KBM-7 (cell line): ENCODE results near the gene PIF1.

ENCODE experiments used
- DNase-seq: peaks from one replicate; pipeline ENCODE4 v3.0.0-alpha.2; 2015
- in situ Hi-C: fragments of 300-500 bp; cut with MboI; formaldehyde crosslinking; loops from 2 replicates; pipeline ENCODE4 v1.14.3; 2020; ENCODE audit warnings: low sequenced_read_pairs, low pct_unique_long_range_greater_than_20kb, mixed read lengths

PIF1 gene, protein sequence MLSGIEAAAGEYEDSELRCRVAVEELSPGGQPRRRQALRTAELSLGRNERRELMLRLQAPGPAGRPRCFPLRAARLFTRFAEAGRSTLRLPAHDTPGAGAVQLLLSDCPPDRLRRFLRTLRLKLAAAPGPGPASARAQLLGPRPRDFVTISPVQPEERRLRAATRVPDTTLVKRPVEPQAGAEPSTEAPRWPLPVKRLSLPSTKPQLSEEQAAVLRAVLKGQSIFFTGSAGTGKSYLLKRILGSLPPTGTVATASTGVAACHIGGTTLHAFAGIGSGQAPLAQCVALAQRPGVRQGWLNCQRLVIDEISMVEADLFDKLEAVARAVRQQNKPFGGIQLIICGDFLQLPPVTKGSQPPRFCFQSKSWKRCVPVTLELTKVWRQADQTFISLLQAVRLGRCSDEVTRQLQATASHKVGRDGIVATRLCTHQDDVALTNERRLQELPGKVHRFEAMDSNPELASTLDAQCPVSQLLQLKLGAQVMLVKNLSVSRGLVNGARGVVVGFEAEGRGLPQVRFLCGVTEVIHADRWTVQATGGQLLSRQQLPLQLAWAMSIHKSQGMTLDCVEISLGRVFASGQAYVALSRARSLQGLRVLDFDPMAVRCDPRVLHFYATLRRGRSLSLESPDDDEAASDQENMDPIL

DNA sequence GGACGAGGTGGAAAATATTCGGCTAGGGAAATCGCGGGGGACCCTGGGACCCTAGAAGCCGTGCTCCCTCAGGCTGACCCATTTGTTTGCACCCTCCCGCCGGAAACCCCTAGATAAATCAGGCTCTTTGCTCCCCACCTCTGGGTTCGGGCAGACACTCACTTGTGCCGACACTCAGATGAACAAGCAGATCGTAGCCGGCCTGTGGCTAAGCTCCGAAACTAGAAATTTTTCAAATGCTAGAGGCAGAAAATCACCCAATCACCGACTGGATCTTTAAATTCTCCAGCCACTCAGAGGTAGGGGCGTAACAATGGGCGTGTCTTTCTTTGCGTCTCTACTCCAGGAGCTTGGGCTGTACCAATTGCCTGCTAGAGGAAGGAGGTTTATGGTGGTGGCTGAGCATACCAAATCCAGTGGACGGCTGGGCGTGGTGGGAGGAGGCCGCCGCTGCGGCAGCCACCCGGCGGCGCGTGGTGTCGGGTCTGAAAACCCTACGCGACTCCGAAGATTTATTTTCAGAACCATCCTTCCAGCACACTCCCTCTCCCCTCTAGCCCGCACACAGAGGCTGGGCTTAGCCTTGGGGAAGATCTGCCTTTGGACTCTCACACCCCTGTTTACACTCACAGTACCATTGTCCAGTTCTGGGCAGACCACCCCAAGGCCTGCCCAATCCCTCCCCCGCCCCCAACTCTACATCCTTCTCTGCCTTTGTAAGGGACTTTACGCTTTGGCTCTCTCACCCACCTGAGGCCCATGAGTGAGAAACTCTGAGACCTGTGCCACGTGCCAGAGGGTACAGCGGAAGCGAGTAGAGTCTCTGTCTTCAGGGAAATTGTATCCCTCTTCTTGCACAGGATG lies at the start of gene PIF1:
Gene PIF1, minus strand, starts transcription at position 217 of the 864 bp plus-strand sequence. CDS start 1,312 bp downstream, outside the sequence.
- in situ Hi-C loops = no loop called here
- DNase-seq = peak; percentile 100

DNA sequence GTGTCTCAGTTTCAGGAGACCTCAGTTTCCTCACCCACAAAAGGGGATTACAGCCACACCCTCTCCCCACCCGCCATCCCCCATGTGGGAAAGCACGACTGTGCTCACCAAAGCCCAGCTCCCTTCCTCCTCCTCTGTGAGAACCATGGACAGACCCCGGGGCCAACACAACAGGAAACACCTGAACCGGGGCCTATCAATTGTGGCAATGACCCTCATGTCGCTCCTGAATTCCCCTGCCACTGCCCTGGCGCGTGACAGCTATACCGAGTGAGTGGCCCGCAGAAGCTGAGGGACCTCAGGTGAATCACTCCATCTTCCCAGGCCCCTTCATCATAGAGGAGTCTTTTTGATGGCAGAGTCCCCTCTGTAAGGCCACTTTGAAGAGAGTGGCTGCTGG lies 44.9 kb upstream of the PIF1 start:
- in situ Hi-C loops = no loop called here
- DNase-seq = no peak

DNA sequence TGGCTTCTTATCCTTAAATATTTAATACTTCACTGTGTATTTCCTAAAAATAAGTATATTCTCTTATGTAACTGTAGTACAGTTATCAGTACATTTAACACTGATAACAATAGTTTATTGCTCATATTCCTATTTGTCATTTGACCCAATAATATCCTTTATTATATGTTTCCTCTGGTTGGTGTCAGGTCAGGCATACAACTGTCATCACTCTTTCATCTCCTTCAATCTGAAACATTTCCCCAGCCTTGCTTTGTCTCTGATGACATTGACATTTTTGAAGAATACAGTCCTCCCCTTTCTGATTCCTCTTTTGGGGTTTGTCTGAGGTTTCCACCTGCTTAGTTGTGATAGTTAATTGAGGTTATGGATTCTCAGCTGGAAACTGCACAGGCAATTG lies 44.1 kb upstream of the PIF1 start:
- in situ Hi-C loops = no loop called here
- no peak for DNase-seq

DNA sequence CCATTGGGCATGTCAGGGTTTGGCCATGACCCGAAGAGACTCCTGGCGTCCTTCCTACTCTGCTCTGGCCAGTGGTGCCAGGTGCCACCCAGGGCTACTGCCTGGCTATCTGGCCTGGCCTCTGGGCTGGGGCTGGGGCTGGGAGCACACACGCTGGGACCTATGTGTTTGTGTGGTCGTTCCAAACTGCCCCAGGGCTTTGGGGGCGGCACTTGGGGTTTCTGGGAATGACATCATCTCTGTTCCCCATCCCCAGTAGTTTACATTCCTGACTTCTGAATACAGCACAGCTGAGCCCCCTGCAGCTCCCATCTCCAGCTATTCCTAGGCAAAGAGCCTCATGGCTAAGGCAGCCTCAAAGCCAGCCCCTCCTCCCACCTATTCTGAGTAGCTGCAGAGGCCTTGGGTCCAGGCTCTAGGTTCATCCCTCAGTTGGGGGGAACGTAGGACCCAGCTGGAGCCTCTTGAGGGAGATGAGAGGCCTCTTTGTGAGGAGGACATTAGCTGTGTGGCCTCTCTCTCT lies 40.6 kb upstream of the PIF1 start:
- no peak for DNase-seq
- in situ Hi-C loops = no loop called here

DNA sequence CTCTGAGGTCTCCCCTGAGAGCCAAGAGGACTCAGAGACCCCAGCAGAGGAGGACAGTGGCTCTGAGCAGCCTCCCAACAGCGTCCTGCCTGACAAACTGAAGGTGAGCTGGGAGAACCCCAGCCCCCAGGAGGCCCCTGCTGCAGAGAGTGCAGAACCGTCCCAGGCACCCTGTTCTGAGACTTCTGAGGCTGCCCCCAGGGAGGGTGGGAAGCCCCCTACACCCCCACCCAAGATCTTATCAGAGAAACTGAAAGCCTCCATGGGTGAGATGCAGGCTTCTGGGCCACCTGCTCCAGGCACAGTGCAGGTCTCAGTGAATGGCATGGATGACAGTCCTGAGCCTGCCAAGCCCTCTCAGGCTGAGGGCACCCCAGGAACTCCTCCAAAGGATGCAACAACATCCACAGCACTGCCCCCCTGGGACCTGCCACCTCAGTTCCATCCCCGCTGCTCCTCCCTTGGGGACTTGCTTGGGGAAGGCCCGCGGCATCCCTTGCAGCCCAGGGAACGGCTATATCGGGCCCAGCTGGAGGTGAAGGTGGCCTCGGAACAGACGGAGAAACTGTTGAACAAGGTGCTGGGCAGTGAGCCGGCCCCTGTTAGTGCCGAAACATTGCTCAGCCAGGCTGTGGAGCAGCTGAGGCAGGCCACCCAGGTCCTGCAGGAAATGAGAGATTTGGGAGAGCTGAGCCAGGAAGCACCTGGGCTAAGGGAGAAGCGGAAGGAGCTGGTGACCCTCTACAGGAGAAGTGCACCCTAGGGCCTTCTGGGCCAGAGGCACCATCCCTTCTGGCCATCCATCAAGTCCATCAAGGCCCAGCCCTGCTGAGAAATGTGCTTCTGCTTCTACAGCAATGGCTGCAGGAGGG lies 39.9 kb upstream of the PIF1 start:
- in situ Hi-C loops = no loop called here
- no peak for DNase-seq

DNA sequence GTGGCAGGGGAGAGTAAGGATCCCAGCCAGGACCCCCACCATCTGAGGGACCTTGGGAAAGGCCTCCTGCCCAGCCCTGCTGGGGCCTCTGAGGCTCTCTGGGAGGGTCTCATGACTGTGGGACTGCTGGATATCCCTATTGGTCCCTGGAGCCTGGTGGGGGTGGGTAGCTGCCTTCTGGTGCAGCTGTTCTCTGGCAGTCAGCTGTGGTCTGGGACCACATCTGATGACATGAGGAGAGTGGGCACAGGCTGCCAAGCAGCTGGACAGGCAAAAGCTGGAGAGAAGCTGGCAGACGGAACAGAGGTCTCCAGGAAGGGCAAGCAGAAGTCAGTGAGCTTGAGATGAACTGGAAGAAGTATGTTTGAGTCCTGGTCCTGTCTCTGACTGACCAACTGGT lies 38.6 kb upstream of the PIF1 start:
- in situ Hi-C loops = no loop called here

DNA sequence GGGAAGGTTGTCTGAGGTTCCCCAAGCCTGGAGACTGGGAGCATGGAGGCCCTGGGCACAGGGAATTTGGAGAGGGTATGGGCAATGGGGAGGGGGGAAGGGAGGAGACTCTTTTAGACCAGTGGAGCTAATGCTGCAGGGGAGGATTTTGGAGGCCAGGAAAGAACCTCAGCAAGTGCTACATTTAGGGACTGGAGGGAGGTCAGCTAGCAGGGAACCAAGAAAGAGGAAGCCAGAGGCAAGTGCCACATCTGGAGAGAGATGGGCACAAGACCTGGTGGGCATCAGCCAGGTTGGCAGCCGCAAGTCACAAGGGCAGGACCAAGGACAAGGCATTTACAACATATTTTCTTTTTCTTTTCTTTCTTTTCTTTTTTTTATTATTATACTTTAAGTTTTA lies 37.0 kb upstream of the PIF1 start:
- in situ Hi-C loops = no loop called here
- no peak for DNase-seq

More for the DNA sequence above, 38.6 kb upstream of the PIF1 start:
- no peak for DNase-seq

DNA sequence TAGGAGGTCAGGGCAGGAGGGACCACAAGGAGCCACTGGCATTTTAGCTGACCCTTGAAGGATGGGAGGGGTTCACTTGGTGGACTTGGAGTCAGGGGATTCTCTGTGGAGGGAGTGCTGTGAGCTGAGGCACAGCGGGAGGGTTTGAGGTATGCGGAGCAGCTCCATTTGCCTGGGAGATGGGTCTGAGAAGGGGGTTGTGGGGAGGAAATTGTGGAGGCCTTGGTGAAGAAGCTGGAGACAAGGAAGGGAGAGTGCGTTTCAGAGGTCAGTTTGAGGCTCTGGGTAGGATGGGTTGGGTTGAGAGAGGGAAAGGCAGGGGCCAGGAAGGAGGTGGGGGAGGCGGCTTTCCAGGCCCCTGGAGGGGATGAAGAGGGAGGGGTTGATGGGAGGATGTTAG lies 36.5 kb upstream of the PIF1 start:
- in situ Hi-C loops = no loop called here
- DNase-seq = no peak

DNA sequence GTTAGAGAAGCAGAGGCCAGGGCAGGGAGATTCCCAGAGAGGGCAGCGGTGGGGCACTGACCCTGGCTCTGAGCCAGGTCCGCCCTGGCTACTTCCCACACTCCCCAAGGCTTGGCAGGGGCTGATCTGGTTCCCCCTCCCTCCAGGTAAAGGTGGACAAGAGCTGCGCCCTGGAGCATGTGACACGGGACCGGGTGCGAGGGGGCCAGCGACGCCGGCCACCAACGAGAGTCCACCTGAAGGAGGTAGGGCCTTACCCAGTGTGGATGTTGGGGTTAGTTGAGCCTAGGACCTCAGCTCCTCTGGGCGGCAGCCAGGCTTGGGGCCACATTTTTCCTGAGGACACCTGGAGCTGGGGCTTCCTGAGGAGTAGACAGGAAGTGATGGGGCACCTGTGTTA lies 35.9 kb upstream of the PIF1 start:
- no peak for DNase-seq
- in situ Hi-C loops = no loop called here

DNA sequence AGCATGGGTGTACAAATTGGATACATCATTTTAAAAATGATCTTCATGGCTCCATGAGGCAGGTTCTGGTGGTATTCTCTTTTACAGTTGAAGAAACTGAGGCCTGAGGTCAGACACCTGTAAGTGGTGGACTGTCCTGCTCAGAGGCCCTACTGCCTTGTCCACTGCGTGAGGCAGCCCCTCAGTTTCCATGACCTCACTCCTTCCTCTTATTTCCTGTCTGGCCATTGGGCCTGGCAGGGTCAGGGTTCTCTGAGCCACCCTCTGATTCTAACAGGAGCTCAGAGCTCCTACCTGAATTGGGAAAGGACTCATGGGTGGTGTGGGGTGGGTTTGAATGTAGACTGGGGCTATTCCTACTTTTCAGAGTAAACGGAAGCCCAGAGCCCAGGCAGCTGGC lies 33.8 kb upstream of the PIF1 start:
- DNase-seq = no peak
- in situ Hi-C loops = no loop called here

DNA sequence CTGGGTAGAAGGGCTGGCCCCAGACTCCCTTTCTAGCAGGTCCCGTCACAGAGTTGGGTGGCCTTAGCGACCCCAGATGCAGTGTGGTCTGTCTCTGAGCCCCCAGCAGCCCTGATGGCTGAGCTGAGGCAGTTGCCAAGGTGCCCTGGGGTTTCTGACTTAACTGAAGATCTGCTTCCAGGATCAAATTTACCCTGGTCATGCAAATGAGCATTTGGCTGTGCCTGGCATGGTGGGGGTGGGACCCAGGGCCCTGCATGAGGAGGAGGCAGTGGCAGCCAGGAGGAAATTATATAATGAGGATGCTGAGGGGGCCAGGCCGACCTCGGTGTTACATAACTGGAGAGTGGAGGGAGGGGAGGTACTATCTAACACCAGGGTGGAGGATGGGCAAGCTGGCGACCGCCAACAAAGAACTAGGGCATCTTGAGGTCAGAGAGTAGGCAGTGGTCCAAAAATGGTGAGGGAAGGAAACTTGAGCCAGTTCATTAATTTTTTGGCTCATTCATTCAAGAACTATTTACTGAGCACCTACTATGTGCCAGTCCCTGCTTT lies 32.7 kb upstream of the PIF1 start:
- DNase-seq = peak; percentile 38
- in situ Hi-C loops = no loop called here

DNA sequence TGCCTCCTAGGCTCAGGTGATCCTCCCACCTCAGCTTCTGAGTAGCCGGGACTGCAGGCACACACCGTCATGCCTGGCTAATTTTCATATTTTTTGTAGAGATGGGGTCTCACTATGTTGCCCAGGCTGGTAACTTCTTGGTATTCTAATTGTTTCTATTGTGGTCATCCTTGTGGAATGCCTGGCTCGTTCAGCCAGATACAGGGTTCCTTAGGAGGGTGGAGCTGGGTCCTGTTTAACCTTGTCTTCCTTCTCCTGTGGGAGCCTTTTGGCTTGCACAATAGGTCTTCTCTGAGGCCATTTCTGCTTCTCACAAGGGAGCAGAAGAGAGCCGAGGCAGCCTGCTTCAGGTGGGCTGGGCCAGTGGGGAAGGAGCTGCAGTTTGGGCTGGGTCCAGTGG lies 32.0 kb upstream of the PIF1 start:
- DNase-seq = no peak
- in situ Hi-C loops = no loop called here

DNA sequence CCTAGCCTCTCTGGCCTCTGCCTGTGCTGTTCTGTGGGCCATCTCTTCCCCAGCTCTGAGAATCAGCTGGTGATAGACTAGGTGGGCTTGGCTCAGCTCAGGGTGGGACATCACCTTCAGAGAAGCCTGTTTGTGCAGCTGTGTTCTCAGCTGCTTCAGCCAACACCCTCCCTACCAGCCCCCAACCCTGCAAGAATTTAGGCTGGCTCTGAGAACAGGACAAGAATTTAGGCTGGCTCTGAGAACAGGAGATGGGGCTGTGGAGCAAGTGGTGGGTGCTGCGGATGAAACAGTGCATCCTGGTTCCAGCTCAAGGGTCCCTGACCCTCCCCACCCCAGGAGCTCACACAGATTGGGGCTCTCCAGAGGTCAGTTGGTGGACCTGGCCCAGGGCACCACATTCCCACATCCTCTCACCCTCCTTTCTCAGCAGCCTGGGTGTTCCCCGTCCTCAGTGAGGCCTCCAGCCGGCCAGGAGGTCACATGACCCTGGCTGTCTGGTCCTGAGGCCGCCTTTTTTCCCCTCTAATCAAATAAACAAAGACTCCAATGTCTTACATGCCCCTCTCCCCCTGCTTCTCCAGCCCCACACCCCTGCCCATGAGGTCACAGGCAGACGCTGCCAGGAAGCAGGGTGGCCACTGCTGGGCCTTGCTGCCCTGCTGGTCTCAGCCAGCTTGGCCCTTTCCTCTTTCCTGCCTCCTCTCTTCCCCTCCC lies 31.1 kb upstream of the PIF1 start:
- DNase-seq = no peak
- in situ Hi-C loops = no loop called here

DNA sequence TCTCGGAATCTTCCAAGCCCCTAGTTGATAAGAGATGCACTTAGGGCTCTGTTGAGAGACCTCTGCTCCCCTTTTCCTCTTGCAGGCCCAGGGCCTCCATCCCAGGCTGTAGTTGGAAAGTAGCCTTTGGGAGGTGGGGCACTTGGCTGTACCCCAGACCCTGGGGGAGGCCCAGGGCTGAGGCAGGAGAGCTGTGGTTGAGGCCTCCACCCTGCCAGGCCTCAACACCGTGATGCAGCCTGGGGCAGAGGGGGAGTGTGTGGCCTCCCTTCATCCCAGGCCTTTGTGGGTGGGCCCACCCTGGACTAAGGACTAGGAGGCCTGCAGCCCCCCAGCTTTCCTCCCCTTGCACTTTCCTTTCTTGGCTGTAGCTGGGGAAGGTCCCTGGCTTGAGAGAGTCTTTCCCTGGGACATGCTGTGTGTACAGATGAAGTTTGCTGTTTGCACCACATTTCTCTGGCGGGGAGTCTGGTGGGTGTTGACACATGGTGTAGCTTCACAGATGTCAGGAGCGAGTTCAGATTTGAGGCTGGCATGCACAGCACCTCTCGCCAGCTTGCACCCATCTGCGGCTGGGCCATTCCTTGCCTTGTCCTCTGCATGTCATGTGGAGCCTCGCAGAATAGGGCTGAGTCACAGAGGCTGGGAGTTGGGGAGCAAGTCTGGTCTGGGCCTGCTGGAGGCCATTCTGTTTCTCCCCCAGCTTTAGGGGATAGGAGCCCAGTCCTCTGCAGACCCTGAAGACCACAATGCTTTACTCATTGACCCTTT lies 29.9 kb upstream of the PIF1 start:
- in situ Hi-C loops = no loop called here
- no peak for DNase-seq

DNA sequence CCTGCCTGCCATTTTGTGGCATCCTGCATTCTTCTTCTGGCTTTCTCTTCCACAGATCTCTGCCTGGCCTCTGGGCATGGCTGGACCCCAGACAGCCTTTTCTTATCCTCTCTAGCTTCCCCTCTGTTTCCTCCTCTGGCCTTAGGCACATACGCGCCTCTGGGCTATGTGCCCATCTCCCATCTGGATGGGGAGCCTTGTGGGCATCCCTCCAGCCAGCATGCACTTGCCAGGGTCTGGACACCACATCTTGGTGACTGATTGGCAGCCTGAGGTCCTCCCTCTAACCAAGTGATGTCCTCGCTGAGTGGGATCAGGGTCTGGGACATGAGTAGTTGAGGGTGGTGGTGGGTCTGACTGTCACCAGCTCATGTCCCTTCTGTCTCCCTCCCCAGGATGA lies 29.1 kb upstream of the PIF1 start:
- in situ Hi-C loops = no loop called here
- no peak for DNase-seq

DNA sequence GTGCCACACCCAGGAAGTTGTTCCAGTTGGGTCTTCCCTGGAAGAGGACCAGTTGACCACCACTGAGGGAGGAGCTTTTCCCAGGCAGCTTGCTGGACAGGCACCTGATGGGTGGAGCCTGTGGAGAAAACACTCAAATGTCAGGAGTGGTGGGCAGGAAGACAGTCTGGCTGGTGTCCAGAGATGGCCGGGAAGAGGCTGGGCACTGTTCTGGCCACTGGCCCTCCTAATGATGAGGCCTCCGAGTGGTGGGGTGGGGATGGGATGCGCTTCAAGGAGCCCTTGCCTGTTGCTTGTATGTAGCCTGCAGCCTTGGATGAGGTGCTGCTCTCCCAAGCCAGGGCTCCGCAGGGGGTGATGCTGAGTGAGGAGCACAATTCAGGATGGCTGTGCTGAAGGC lies 28.6 kb upstream of the PIF1 start:
- in situ Hi-C loops = no loop called here
- DNase-seq = no peak

DNA sequence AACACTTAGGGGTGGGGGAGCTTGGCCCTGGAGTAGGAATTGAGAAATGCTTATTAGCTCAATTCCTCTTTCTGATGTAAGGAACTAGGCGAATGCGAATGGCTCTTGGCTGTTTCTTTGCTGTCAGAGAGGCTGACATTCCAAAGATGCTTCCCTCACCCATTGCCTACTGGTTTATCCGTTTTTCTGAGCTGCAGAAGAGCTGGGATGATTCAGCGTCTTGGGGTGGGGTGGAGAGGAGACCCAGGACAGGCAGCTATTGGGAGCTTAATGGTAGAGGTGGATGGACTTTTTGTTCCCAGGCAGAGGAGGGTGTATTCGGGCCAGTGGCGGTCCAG lies 26.0 kb upstream of the PIF1 start:
- in situ Hi-C loops = no loop called here
- peak; percentile 56 for DNase-seq
